Stimulated activated CD4-positive, alpha-beta T cell treated with anti-CD3 and anti-CD28 coated beads, Interleukin-4, amount 100 ng/mL, for 1 hour (primary cell): ENCODE results near the gene LRRC3.

ENCODE experiments used
- DNase-seq: peaks from one replicate; pipeline ENCODE4 v3.0.0-alpha.2; 2020

Gene LRRC3

GRCh38 chr21:44459712-44460440 lies 4.6 kb downstream of the LRRC3 start:
- no peak for DNase-seq

GRCh38 chr21:44460441-44460755 lies 5.1 kb downstream of the LRRC3 start:
- no peak for DNase-seq

- no peak for DNase-seq
Observed at GRCh38 chr21:44461005-44461404, 5.7 kb downstream of the LRRC3 start.

- no peak for DNase-seq
Observed at GRCh38 chr21:44461464-44462001, 6.2 kb downstream of the LRRC3 start.

GRCh38 chr21:44462086-44462833 lies 7.0 kb downstream of the LRRC3 start:
- no peak for DNase-seq

- no peak for DNase-seq
Observed at GRCh38 chr21:44462834-44463200, 7.5 kb downstream of the LRRC3 start.

GRCh38 chr21:44463724-44464123 lies 8.4 kb downstream of the LRRC3 start:
- no peak for DNase-seq

- DNase-seq, result no peak
Observed at GRCh38 chr21:44464351-44464750, 9.0 kb downstream of the LRRC3 start.

GRCh38 chr21:44466351-44466954 lies 11.1 kb downstream of the LRRC3 start:
- DNase-seq, result no peak

- no peak for DNase-seq
Observed at GRCh38 chr21:44466996-44467858, 11.9 kb downstream of the LRRC3 start.

- DNase-seq, result no peak
Observed at GRCh38 chr21:44467859-44468195, 12.5 kb downstream of the LRRC3 start.

GRCh38 chr21:44471341-44471740 lies 16.0 kb downstream of the LRRC3 start:
- no peak for DNase-seq

- no peak for DNase-seq
Observed at GRCh38 chr21:44471996-44472395, 16.7 kb downstream of the LRRC3 start.

GRCh38 chr21:44473915-44474555 lies 18.7 kb downstream of the LRRC3 start:
- no peak for DNase-seq

GRCh38 chr21:44475266-44475845 lies 20.0 kb downstream of the LRRC3 start:
- no peak for DNase-seq

GRCh38 chr21:44477131-44477530 lies 21.8 kb downstream of the LRRC3 start:
- no peak for DNase-seq

GRCh38 chr21:44477712-44478111 lies 22.4 kb downstream of the LRRC3 start:
- no peak for DNase-seq

- no peak for DNase-seq
Observed at GRCh38 chr21:44478124-44478800, 23.0 kb downstream of the LRRC3 start.

GRCh38 chr21:44478801-44479167 lies 23.5 kb downstream of the LRRC3 start:
- no peak for DNase-seq

- peak; percentile 32 for DNase-seq
Observed at GRCh38 chr21:44479556-44480199, 24.4 kb downstream of the LRRC3 start.
